Suprapubic skin (tissue), 3 donors: ENCODE data around the gene WDR87.

Experiments
- EP300 ChIP-seq: sonication (generic); formaldehyde crosslinking; IDR thresholded peaks from one replicate; pipeline ENCODE4 v1.6.1; 2017; ENCODE audit warnings: antibody characterized with exemption
- TF ChIP-seq, protein P1 (sequence below), 2 donors: fragments of 200-600 bp in 1 of 2; fragments of 450-650 bp in 1 of 2; sonication (generic) in 1 of 2; IDR thresholded peaks; one replicate each; pipeline ENCODE4 v1.5.1; 2016 to 2019; ENCODE audit warnings: antibody characterized with exemption in 2 of 2, mild to moderate bottlenecking in 1 of 2, moderate library complexity in 1 of 2

DNA sequence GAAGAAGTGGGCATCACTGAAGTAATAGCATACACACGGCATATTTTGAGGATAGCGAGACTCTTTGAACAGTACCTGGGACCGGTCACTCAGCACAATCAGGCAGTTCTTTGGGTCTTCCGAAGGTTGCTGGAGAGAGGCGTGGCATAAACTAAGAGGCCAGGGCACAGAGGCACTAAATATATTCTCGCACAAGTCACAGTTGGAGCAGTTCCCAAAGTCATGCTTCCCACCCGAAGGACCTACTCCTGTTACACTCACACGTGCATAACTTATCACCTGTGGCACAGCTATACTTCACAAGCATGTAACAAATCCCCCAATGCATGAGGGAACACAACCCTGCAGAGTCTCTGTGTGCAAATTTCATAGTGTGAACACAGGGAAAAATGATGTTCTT lies 10.2 kb downstream of the WDR87 start:
- TF ChIP-seq, protein P1, sequence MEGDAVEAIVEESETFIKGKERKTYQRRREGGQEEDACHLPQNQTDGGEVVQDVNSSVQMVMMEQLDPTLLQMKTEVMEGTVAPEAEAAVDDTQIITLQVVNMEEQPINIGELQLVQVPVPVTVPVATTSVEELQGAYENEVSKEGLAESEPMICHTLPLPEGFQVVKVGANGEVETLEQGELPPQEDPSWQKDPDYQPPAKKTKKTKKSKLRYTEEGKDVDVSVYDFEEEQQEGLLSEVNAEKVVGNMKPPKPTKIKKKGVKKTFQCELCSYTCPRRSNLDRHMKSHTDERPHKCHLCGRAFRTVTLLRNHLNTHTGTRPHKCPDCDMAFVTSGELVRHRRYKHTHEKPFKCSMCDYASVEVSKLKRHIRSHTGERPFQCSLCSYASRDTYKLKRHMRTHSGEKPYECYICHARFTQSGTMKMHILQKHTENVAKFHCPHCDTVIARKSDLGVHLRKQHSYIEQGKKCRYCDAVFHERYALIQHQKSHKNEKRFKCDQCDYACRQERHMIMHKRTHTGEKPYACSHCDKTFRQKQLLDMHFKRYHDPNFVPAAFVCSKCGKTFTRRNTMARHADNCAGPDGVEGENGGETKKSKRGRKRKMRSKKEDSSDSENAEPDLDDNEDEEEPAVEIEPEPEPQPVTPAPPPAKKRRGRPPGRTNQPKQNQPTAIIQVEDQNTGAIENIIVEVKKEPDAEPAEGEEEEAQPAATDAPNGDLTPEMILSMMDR (IDR thresholded peaks at IDR 0.05) = no peak
- no peak for TF ChIP-seq EP300
